DOHH2 (cell line): ENCODE data around the gene SLC9A2.

ENCODE experiments used
- H3F3A ChIP-seq: fragments of 200-600 bp; sonication (generic), shearing (Covaris generic); 2 replicates; pipeline ENCODE4 v1.6.0; 2016; ENCODE audit warnings: antibody characterized with exemption, mild to moderate bottlenecking; ENCODE audit not compliant: control insufficient read depth, insufficient read depth
- H3K27ac ChIP-seq: fragments of 200-600 bp; sonication (generic); 2 replicates; pipeline ENCODE4 v1.5.1; 2014; ENCODE audit warnings: low read depth, mild to moderate bottlenecking, low read length, moderate library complexity
- H3K27me3 ChIP-seq: fragments of 200-600 bp; sonication (generic); 2 replicates; pipeline ENCODE4 v1.6.1; 2014; ENCODE audit warnings: mild to moderate bottlenecking, low read length, mixed read lengths; ENCODE audit not compliant: control insufficient read depth
- H3K36me3 ChIP-seq: fragments of 200-600 bp; sonication (generic); 2 replicates; pipeline ENCODE4 v1.6.1; 2014; ENCODE audit warnings: mild to moderate bottlenecking, low read length, moderate library complexity, mixed read lengths; ENCODE audit not compliant: control insufficient read depth
- H3K4me1 ChIP-seq: fragments of 200-600 bp; sonication (generic); 2 replicates; pipeline ENCODE4 v1.6.1; 2014; ENCODE audit warnings: mild to moderate bottlenecking, low read length, mixed read lengths; ENCODE audit not compliant: control insufficient read depth
- H3K4me2 ChIP-seq: fragments of 200-600 bp; sonication (generic); 2 replicates; pipeline ENCODE4 v1.6.0; 2014; ENCODE audit warnings: mild to moderate bottlenecking, low read length, moderate library complexity
- H3K4me3 ChIP-seq: fragments of 200-600 bp; sonication (generic); 2 replicates; pipeline ENCODE4 v1.5.1; 2014; ENCODE audit warnings: mild to moderate bottlenecking, low read length, mixed read lengths
- H3K79me2 ChIP-seq: fragments of 200-600 bp; sonication (generic); 2 replicates; pipeline ENCODE4 v1.6.1; 2014; ENCODE audit warnings: mild to moderate bottlenecking, low read length, mixed read lengths; ENCODE audit not compliant: control insufficient read depth
- H3K9me2 ChIP-seq: fragments of 200-600 bp; sonication (generic); replicated peaks from 2 replicates; pipeline ENCODE4 v1.6.1; 2014; ENCODE audit warnings: mild to moderate bottlenecking, low read length, mixed read lengths; ENCODE audit not compliant: control insufficient read depth
- H3K9me3 ChIP-seq: fragments of 200-600 bp; sonication (generic); 2 replicates; pipeline ENCODE4 v1.6.1; 2014; ENCODE audit warnings: antibody characterized with exemption, low read length, mixed read lengths; ENCODE audit not compliant: control insufficient read depth, insufficient read depth
- H4K20me1 ChIP-seq: fragments of 200-600 bp; sonication (generic); 2 replicates; pipeline ENCODE4 v1.6.0; 2014; ENCODE audit warnings: low read depth, mild to moderate bottlenecking, antibody characterized with exemption, low read length, moderate library complexity; ENCODE audit not compliant: control insufficient read depth, insufficient read depth
- EZH2phosphoT487 ChIP-seq: fragments of 200-600 bp; sonication (generic); IDR thresholded peaks from 2 replicates; pipeline ENCODE4 v1.6.1; 2017; ENCODE audit warnings: borderline replicate concordance, mild to moderate bottlenecking, antibody characterized with exemption, low read length, moderate library complexity, mixed read lengths
- TF ChIP-seq, protein P1 (sequence below): fragments of 200-600 bp; sonication (generic); IDR thresholded peaks from one replicate; pipeline ENCODE4 v1.5.1; 2014; ENCODE audit warnings: antibody characterized with exemption, mild to moderate bottlenecking, low read depth, low read length; ENCODE audit not compliant: poor library complexity, severe bottlenecking

SLC9A2 gene

DNA sequence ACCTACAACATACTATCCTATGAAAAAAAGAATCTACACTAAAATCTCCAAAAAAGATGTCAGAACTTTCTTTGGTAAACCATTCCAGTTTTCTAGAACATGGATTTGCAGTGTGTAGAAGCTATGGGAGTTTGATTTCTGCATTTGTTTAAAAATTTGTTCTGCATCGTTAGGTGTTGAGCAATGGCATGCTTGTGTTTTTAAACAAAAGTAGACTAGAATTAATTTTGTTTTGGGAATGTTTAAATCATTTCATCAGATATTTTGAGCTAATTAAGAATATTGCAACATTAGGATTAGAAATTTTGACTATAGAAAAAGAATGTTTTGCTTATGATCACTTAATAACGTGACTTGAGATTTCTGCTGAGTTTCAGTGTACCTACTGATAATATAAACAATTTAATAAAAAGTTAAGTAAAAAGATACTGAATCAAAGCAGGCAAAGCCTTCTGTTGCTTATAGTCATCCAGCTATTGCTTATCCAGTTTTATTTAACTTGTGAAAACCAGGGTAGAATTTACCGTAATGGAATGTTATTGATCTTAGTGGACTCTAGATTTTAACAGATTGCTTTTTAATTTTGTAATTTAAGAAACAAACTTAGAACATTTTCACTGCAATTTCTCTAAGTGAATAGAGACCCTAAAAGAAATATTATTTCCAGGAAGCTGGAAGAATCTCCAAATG lies 135.2 kb downstream of the SLC9A2 start:
- no peaks in the 10 kb centered on the region for H3K27me3 ChIP-seq
- H3K4me1 ChIP-seq, result peaks cover 5% of the 10 kb centered on the region; the same call in 1 of the 2 replicates
- H3K79me2 ChIP-seq, result no peaks in the 10 kb centered on the region; the same call in 1 of the 2 replicates
- H4K20me1 ChIP-seq, result no peaks in the 10 kb centered on the region
- H3K27ac ChIP-seq, result no peak overlapping the region
- no peaks in the 10 kb centered on the region for H3K36me3 ChIP-seq
- TF ChIP-seq, protein P1, sequence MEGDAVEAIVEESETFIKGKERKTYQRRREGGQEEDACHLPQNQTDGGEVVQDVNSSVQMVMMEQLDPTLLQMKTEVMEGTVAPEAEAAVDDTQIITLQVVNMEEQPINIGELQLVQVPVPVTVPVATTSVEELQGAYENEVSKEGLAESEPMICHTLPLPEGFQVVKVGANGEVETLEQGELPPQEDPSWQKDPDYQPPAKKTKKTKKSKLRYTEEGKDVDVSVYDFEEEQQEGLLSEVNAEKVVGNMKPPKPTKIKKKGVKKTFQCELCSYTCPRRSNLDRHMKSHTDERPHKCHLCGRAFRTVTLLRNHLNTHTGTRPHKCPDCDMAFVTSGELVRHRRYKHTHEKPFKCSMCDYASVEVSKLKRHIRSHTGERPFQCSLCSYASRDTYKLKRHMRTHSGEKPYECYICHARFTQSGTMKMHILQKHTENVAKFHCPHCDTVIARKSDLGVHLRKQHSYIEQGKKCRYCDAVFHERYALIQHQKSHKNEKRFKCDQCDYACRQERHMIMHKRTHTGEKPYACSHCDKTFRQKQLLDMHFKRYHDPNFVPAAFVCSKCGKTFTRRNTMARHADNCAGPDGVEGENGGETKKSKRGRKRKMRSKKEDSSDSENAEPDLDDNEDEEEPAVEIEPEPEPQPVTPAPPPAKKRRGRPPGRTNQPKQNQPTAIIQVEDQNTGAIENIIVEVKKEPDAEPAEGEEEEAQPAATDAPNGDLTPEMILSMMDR, result no peak
- no peak for TF ChIP-seq EZH2phosphoT487
- no peaks in the 10 kb centered on the region for H3K9me2 ChIP-seq
- H3K4me2 ChIP-seq, result no peak overlapping the region
- H3K9me3 ChIP-seq, result no peaks in the 10 kb centered on the region
- H3K4me3 ChIP-seq, result no peak overlapping the region
- H3F3A ChIP-seq, result no peaks in the 10 kb centered on the region

DNA sequence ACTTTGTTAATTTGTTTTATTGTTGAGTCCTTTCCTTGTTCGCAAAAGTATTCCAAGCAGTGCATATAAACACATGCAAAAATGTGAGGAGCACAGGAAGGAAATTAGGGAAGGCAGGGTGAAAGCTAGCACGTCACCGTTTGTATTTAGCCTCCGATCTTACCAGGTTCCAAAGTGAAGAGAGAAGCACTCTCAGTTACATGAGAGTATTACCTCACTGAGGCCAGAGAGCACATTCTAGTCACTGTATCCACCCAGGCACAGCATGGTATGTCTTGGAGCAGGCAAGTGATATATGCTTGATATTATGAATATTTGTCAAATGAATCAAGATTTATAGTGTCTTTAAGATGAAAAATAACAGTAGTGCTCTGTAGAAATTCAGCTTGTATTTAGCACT lies 135.9 kb downstream of the SLC9A2 start:
- Histone ChIP-seq H3K9me2 (no peaks in the 10 kb centered on the region), H3K79me2 (no peaks in the 10 kb centered on the region; the same call in 1 of the 2 replicates), H3F3A (no peaks in the 10 kb centered on the region), H3K4me2 (no peak overlapping the region), H3K27ac (no peak overlapping the region), H3K27me3 (no peaks in the 10 kb centered on the region), H3K36me3 (no peaks in the 10 kb centered on the region), H3K4me1 (peaks cover 2% of the 10 kb centered on the region; the same call in 1 of the 2 replicates), H4K20me1 (no peaks in the 10 kb centered on the region), H3K4me3 (no peak overlapping the region), H3K9me3 (no peaks in the 10 kb centered on the region)
- TF ChIP-seq, protein P1, result no peak
- no peak for TF ChIP-seq EZH2phosphoT487

- no peaks in the 10 kb centered on the region for H3K27me3 ChIP-seq
- H3K4me1 ChIP-seq, result no peaks in the 10 kb centered on the region
- H3F3A ChIP-seq, result no peaks in the 10 kb centered on the region
- H3K9me3 ChIP-seq, result no peaks in the 10 kb centered on the region
- no peaks in the 10 kb centered on the region for H4K20me1 ChIP-seq
- no peaks in the 10 kb centered on the region; the same call in 1 of the 2 replicates for H3K79me2 ChIP-seq
- H3K9me2 ChIP-seq, result no peaks in the 10 kb centered on the region
- H3K4me2 ChIP-seq, result no peak overlapping the region
- H3K36me3 ChIP-seq, result no peaks in the 10 kb centered on the region
- TF ChIP-seq, protein P1, result no peak
- no peak for TF ChIP-seq EZH2phosphoT487
- H3K27ac ChIP-seq, result no peak overlapping the region
- H3K4me3 ChIP-seq, result no peak overlapping the region
Observed at GRCh38 chr2:102758439-102758838, 139.1 kb downstream of the SLC9A2 start.
